Gastroesophageal sphincter (tissue), 4 donors: ENCODE data around the gene NAMPT. TPM values are rescaled to one million over a fixed set of nuclear protein-coding genes. Genes with fewer than 3 reads are reported as not detected.

ENCODE experiments used
- ATAC-seq: fragments of 150-250 bp; one replicate; pipeline ENCODE4 v1.9.1; 2016; ENCODE audit warnings: mild to moderate bottlenecking, moderate library complexity
- H3K27ac ChIP-seq, 4 donors: fragments of 200-600 bp; sonication (generic) in 3 of 4; 1 replicate in 3 of 4; 2 replicates in 1 of 4; pipeline ENCODE4 v1.5.1; 2016 to 2019
- H3K27me3 ChIP-seq: fragments of 200-600 bp; sonication (generic); one replicate; pipeline ENCODE4 v1.5.1; 2019
- H3K36me3 ChIP-seq, 2 donors: fragments of 200-600 bp; sonication (generic); one replicate each; pipeline ENCODE4 v1.5.1; 2019; ENCODE audit warnings: control low read depth in 1 of 2
- H3K4me1 ChIP-seq, 3 donors: fragments of 200-600 bp; sonication (generic); 1 replicate in 2 of 3; 2 replicates in 1 of 3; pipeline ENCODE4 v1.5.1; 2016 to 2019; ENCODE audit warnings: control low read depth in 2 of 3
- H3K4me3 ChIP-seq, 2 donors: fragments of 200-600 bp; sonication (generic); one replicate each; pipeline ENCODE4 v1.5.1; 2019; ENCODE audit warnings: mild to moderate bottlenecking in 1 of 2, moderate library complexity in 1 of 2
- H3K9me3 ChIP-seq, 3 donors: fragments of 200-600 bp; sonication (generic); one replicate each; pipeline ENCODE4 v1.5.1; 2017 to 2019; ENCODE audit warnings: control low read depth in 2 of 3
- CTCF ChIP-seq, 4 experiments: fragments of 200-600 bp in 2 of 4; fragments of 450-650 bp in 2 of 4; sonication (generic) in 1 of 4; IDR thresholded peaks; one replicate each; pipeline ENCODE4 v1.5.1; 2017 to 2019; ENCODE audit warnings: antibody characterized with exemption in 4 of 4, mild to moderate bottlenecking in 2 of 4, moderate library complexity in 2 of 4
- EP300 ChIP-seq: sonication (generic); formaldehyde crosslinking; IDR thresholded peaks from one replicate; pipeline ENCODE4 v1.6.1; 2017; ENCODE audit warnings: antibody characterized with exemption, mild to moderate bottlenecking
- POLR2A ChIP-seq, 2 donors: fragments of 450-650 bp; IDR thresholded peaks; one replicate each; pipeline ENCODE4 v1.6.1; 2017; ENCODE audit warnings: antibody characterized with exemption in 2 of 2, mild to moderate bottlenecking in 2 of 2, moderate library complexity in 1 of 2
- POLR2AphosphoS5 ChIP-seq: sonication (generic); formaldehyde crosslinking; IDR thresholded peaks from one replicate; pipeline ENCODE4 v1.6.1; 2017; ENCODE audit warnings: antibody characterized with exemption
- WGBS, 2 donors: methylation state at CpG; one replicate each; pipeline ENCODE4 v1.1.5; 2018; ENCODE audit warnings: low coverage in 1 of 2; 5-methylcytosine and 5-hydroxymethylcytosine counted together
- small RNA-seq, 4 donors: library from RNA; depleted of rRNA; stranded (forward); fragments of <200 nt; gene quantifications; one replicate each; pipeline ENCODE3, GENCODE V24; 2016
- total RNA-seq, 4 donors: library from RNA; depleted of rRNA; stranded (reverse); fragments of >200 nt; gene quantifications; one replicate each; pipeline ENCODE4 v1.1.0, GENCODE V29; 2016

The NAMPT gene
- total RNA-seq, 4 donors from 2014 or later, result 63.1 to 611 (median 150) TPM

GRCh38 chr7:106201164-106201563 lies 83.6 kb downstream of the NAMPT start:
- Histone ChIP-seq H3K36me3 (no peaks in the 10 kb centered on the region), H3K4me3 (no peak overlapping the region), H3K9me3 (no peaks in the 10 kb centered on the region), H3K27me3 (no peaks in the 10 kb centered on the region), H3K27ac (no peak overlapping the region), H3K4me1 (peaks cover 0 to 15% (median 2%) of the 10 kb centered on the region in 3 donors)
- ATAC-seq, result no peak
- TF ChIP-seq EP300, result no peak
- no peak for TF ChIP-seq POLR2A (IDR thresholded peaks at IDR 0.05)
- no peak for TF ChIP-seq POLR2AphosphoS5
- no peak for TF ChIP-seq CTCF (IDR thresholded peaks at IDR 0.05)
- WGBS, 2 donors, result 79% methylated on average over 3 of the region's 3 CpGs

- no peak for TF ChIP-seq CTCF (IDR thresholded peaks at IDR 0.05)
- TF ChIP-seq POLR2AphosphoS5, result no peak
- H3K27ac ChIP-seq, result peak overlapping the region in 3 of 4 donors; percentile 12 to 59 (median 32)
- H3K36me3 ChIP-seq, result no peaks in the 10 kb centered on the region
- ATAC-seq, result no peak
- H3K4me1 ChIP-seq, result peaks cover 0 to 15% (median 2%) of the 10 kb centered on the region in 3 donors
- H3K27me3 ChIP-seq, result no peaks in the 10 kb centered on the region
- no peaks in the 10 kb centered on the region for H3K9me3 ChIP-seq
- H3K4me3 ChIP-seq, result no peak overlapping the region
- WGBS, 2 donors, result 67% methylated on average over 5 to 6 of the region's 6 CpGs
Measured at GRCh38 chr7:106199813-106200364, 84.9 kb downstream of the NAMPT start.

- ATAC-seq, result no peak
- no peaks in the 10 kb centered on the region for H3K27me3 ChIP-seq
- H3K36me3 ChIP-seq, result no peaks in the 10 kb centered on the region
- TF ChIP-seq CTCF (IDR thresholded peaks at IDR 0.05) (no peak), POLR2A (IDR thresholded peaks at IDR 0.05) (no peak), EP300 (no peak), POLR2AphosphoS5 (no peak)
- 60% methylated on average over 1 of the region's 1 CpG for WGBS, 2 donors
- H3K27ac ChIP-seq, result peak overlapping the region in 3 of 4 donors; percentile 12 to 59 (median 32)
- no peak overlapping the region for H3K4me3 ChIP-seq
- peaks cover 0 to 15% (median 2%) of the 10 kb centered on the region in 3 donors for H3K4me1 ChIP-seq
- no peaks in the 10 kb centered on the region for H3K9me3 ChIP-seq
Measured at GRCh38 chr7:106199024-106199423, 85.8 kb downstream of the NAMPT start.

Small RNA genes lying within 50 kb of the gene (small RNA-seq; reads per million reads assigned to genes)
- gene RNU6-392P, result 0 reads per million in 4 donors

Other genes starting within 250 kb of the NAMPT start
- 100 to 1,000 TPM in 1 of 4 donors, 10 to 100 TPM in 3; 80.0 to 132 (median 93.2) TPM for gene SYPL1, start 172.7 kb downstream of the NAMPT start, total RNA-seq